ENCODE results near the gene APLP2.

- TF ChIP-seq POLR2A (IDR thresholded peaks at IDR 0.05; ENCODE audit: insufficient read depth in 1 of 2, low read depth in 2 of 2, low read length in 2 of 2) (no peak), MED13 (CRISPR knock-in tag; IDR thresholded peaks at IDR 0.05) (no peak)
Measured at GRCh38 chr11:130188047-130188446, 118.4 kb downstream of the APLP2 start.

Data from HepG2 (cell line).